ENCODE results near the gene HACD4.

DNA sequence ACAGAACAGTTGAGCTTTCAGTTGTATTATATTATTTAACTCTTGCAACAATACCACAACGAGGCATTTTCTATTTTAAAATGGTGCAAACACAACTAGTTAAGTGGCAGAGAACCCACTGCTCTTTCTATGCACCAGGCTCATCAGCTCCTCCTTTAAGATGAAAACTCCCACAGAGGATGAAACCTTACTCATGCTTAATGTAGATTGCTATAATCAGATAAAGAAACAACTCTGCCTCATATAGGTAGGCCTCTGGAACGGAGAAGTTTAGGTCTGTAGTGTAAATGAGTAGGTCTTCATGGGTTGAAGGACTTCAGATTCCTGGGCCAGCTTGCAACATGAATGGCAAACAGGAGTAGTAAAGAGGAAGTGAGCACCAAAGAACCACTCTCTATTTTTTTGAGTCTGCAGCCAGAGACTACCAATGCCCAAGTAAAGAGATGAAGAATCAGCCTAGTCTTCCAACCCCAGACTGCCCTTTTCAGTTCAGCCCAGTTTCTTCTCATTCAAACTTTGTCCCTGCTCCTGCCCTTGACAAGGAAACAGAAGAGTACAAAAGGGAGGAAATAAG is 33.9 kb downstream of the HACD4 start:
- TF ChIP-seq, protein P1, sequence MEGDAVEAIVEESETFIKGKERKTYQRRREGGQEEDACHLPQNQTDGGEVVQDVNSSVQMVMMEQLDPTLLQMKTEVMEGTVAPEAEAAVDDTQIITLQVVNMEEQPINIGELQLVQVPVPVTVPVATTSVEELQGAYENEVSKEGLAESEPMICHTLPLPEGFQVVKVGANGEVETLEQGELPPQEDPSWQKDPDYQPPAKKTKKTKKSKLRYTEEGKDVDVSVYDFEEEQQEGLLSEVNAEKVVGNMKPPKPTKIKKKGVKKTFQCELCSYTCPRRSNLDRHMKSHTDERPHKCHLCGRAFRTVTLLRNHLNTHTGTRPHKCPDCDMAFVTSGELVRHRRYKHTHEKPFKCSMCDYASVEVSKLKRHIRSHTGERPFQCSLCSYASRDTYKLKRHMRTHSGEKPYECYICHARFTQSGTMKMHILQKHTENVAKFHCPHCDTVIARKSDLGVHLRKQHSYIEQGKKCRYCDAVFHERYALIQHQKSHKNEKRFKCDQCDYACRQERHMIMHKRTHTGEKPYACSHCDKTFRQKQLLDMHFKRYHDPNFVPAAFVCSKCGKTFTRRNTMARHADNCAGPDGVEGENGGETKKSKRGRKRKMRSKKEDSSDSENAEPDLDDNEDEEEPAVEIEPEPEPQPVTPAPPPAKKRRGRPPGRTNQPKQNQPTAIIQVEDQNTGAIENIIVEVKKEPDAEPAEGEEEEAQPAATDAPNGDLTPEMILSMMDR (IDR thresholded peaks at IDR 0.05) = no peak
- TF ChIP-seq POLR2A (IDR thresholded peaks at IDR 0.05) = no peak
